ENCODE data around the gene SUCLA2. TPM values are rescaled to one million over a fixed set of nuclear protein-coding genes. Genes with fewer than 3 reads are reported as not detected.

SUCLA2 gene
- total and polyA plus RNA-seq, 9 of the 15 experiments (the other 6 are each of a cell fraction or from before 2014, with no cell fraction given) = 23.3 to 52.9 (median 35.8) TPM

DNA sequence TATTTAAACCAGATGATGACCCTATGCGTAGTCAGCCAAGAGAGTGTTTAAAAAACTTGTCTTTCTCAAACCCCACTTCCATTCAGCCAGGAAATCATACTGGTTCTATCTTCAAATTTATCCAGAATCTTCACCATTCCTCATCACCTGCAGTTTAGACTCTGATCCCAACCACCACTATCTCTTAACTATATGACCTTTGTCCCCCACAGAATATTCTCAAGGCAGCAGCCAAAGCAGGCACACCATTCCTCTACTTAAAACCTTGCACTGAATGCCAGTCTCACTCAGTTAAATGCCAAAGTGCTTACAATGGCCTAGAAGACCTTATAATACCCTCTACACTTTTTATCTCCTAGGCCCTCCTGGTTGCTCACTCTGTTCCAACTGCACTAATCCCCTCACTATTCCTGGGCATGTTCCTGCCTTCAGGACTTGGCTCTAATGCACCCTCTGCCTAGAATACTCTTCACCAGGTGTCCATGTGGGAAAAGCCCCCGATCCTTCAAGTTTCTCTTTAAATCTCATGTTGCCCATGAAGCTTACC lies 10.1 kb downstream of the SUCLA2 start:
- no peak for TF ChIP-seq ARHGAP35 (IDR thresholded peaks at IDR 0.05; ENCODE audit: partially characterized antibody)
- TF ChIP-seq PRDM10 (IDR thresholded peaks at IDR 0.05; ENCODE audit: partially characterized antibody) = no peak
- TF ChIP-seq RBBP5 (IDR thresholded peaks at IDR 0.05; ENCODE audit: borderline replicate concordance, insufficient read depth, low read length, poor library complexity, severe bottlenecking) = no peak
- TF ChIP-seq MNT (conservative IDR thresholded peaks at IDR 0.05) = no peak
- TF ChIP-seq PTRF (tag; IDR thresholded peaks at IDR 0.05) = no peak
- TF ChIP-seq BDP1 (IDR thresholded peaks at IDR 0.05; ENCODE audit: insufficient read depth, insufficient read length) = no peak
- TF ChIP-seq, protein P1, sequence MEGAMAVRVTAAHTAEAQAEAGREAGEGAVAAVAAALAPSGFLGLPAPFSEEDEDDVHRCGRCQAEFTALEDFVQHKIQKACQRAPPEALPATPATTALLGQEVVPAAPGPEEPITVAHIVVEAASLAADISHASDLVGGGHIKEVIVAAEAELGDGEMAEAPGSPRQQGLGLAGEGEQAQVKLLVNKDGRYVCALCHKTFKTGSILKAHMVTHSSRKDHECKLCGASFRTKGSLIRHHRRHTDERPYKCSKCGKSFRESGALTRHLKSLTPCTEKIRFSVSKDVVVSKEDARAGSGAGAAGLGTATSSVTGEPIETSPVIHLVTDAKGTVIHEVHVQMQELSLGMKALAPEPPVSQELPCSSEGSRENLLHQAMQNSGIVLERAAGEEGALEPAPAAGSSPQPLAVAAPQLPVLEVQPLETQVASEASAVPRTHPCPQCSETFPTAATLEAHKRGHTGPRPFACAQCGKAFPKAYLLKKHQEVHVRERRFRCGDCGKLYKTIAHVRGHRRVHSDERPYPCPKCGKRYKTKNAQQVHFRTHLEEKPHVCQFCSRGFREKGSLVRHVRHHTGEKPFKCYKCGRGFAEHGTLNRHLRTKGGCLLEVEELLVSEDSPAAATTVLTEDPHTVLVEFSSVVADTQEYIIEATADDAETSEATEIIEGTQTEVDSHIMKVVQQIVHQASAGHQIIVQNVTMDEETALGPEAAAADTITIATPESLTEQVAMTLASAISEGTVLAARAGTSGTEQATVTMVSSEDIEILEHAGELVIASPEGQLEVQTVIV (CRISPR knock-in tag; IDR thresholded peaks at IDR 0.05; ENCODE audit: borderline replicate concordance) = no peak
- H3K36me3 ChIP-seq (ENCODE audit: control insufficient read depth, insufficient read depth, low read length) = peaks cover 55% of the 10 kb centered on the region; the same call in 2 of the 3 replicates

More for the DNA sequence above, 10.1 kb downstream of the SUCLA2 start:
- in situ Hi-C loops (cut with MboI) (no loop called here), intact Hi-C loops (cut with micrococcal nuclease) (no loop called here)
- peaks cover 9% of the 10 kb centered on the region; the same call in 2 of the 3 replicates for H3K79me2 ChIP-seq (ENCODE audit: control insufficient read depth, insufficient read depth, low read length)
- no peaks in the 10 kb centered on the region for H3K9me1 ChIP-seq (ENCODE audit: control insufficient read depth, insufficient read depth, low read length)
- H3K9me3 ChIP-seq (replicated peaks; ENCODE audit: control insufficient read depth, insufficient read depth, low read depth, low read length) = no peaks in the 10 kb centered on the region
- CTCF ChIA-PET (ENCODE audit: low intra/inter-chr PET ratio) = no interaction called here
- ATAC-seq (no peak), DNase-seq (ENCODE audit: extremely low read depth in 1 of 4, low spot score in 3 of 4) (no peak), FAIRE-seq (no peak)
- no peaks in the 10 kb centered on the region for H4K20me1 ChIP-seq (replicated peaks; ENCODE audit: control insufficient read depth, insufficient read depth, low read length)
- POLR2A ChIA-PET = interaction anchor here (0.5 kb wide), 1 partner anchor 28 kb away, joined by 3 read pairs; no protein-coding TSS in a partner anchor
- H2AFZ ChIP-seq (ENCODE audit: low read depth, low read length) = no peak overlapping the region
- WGBS (ENCODE audit: insufficient coverage, low coverage, missing lambda C conversion rate) = 100% methylated on average over 1 of the region's 2 CpGs
- H3K27me3 ChIP-seq (ENCODE audit: control insufficient read depth in 2 of 2, insufficient read depth in 2 of 2, low read length in 2 of 2) = no peaks in the 10 kb centered on the region
- no TSS peak for BruUV-seq (replicated peaks)
- H3K4me1 ChIP-seq (replicated peaks in 1 of 2; ENCODE audit: control insufficient read depth in 2 of 2, insufficient read depth in 2 of 2, low read length in 2 of 2) = no peaks in the 10 kb centered on the region
- no peak overlapping the region for H3K4me2 ChIP-seq (ENCODE audit: insufficient read depth, low read length)
- H3K27ac ChIP-seq (ENCODE audit: extremely low read depth, low read depth, low read length) = no peak overlapping the region
- H3K4me3 ChIP-seq = no peak overlapping the region
- no peak overlapping the region for H3K9ac ChIP-seq (ENCODE audit: insufficient read depth in 1 of 2, low read depth in 2 of 2, low read length in 2 of 2)

All from K562 (cell line).